Liver (tissue), 9 donors: ENCODE results near the gene SLC39A13. TPM values are rescaled to one million over a fixed set of nuclear protein-coding genes. Genes with fewer than 3 reads are reported as not detected.

Experiments
- DNase-seq: peaks from one replicate; pipeline ENCODE4 v3.0.0-alpha.2; 2017; ENCODE audit warnings: low spot score
- H3K27ac ChIP-seq, 2 donors: one replicate each; pipeline ENCODE4 v1.7.0; 2013; ENCODE audit warnings: inconsistent platforms in 2 of 2, low read length in 2 of 2, control low read depth in 1 of 2, low read depth in 1 of 2, mild to moderate bottlenecking in 1 of 2
- H3K27me3 ChIP-seq, 4 donors: one replicate each; pipeline versions ENCODE4 v1.6.1 to v1.7.0; 2013; ENCODE audit warnings: low read length in 3 of 4, inconsistent platforms in 1 of 4, mild to moderate bottlenecking in 1 of 4, moderate library complexity in 1 of 4; ENCODE audit not compliant: control insufficient read depth in 4 of 4, insufficient read depth in 4 of 4
- H3K36me3 ChIP-seq, 4 donors: one replicate each; pipeline versions ENCODE4 v1.6.1 to v1.7.0; 2013; ENCODE audit warnings: low read length in 3 of 4, mild to moderate bottlenecking in 3 of 4, low read depth in 1 of 4, moderate library complexity in 1 of 4; ENCODE audit not compliant: control insufficient read depth in 4 of 4, insufficient read depth in 3 of 4
- H3K4me1 ChIP-seq, 4 donors: one replicate each; pipeline versions ENCODE4 v1.6.1 to v1.7.0; 2013; ENCODE audit warnings: low read length in 3 of 4, mild to moderate bottlenecking in 3 of 4, moderate library complexity in 1 of 4; ENCODE audit not compliant: control insufficient read depth in 4 of 4, insufficient read depth in 4 of 4
- H3K4me3 ChIP-seq, 3 donors: one replicate each; pipeline versions ENCODE4 v1.6.1 to v1.7.0; 2013; ENCODE audit warnings: low read length in 3 of 3, control low read depth in 1 of 3, low read depth in 1 of 3, mild to moderate bottlenecking in 1 of 3
- H3K9ac ChIP-seq, 2 donors: one replicate each; pipeline ENCODE4 v1.7.0; 2013; ENCODE audit warnings: low read length in 2 of 2, mild to moderate bottlenecking in 2 of 2, moderate library complexity in 2 of 2, control low read depth in 1 of 2, low read depth in 1 of 2
- H3K9me3 ChIP-seq, 4 donors: one replicate each; pipeline versions ENCODE4 v1.6.1 to v1.7.0; 2013; ENCODE audit warnings: low read length in 3 of 4; ENCODE audit not compliant: control insufficient read depth in 4 of 4
- CTCF ChIP-seq: fragments of 150-350 bp; IDR thresholded peaks from 2 replicates; pipeline ENCODE4 v1.5.1; 2017; ENCODE audit warnings: improper control_type of control experiment, low read depth, low read length; ENCODE audit not compliant: missing input control
- EGR1 ChIP-seq, 2 donors: IDR thresholded peaks; 2 replicates each; pipeline ENCODE4 v1.6.1; 2016 to 2018; ENCODE audit warnings: antibody characterized with exemption in 2 of 2, low read depth in 2 of 2
- FOXA1 ChIP-seq: IDR thresholded peaks from 2 replicates; pipeline ENCODE4 v1.6.1; 2016; ENCODE audit warnings: antibody characterized with exemption
- FOXA2 ChIP-seq: IDR thresholded peaks from 2 replicates; pipeline ENCODE4 v1.6.1; 2016; ENCODE audit warnings: antibody characterized with exemption
- GABPA ChIP-seq, 2 donors: IDR thresholded peaks in 1 of 2; conservative IDR thresholded peaks in 1 of 2; 2 replicates each; pipeline ENCODE4 v1.6.1; 2016; ENCODE audit warnings: antibody characterized with exemption in 2 of 2, mild to moderate bottlenecking in 1 of 2, moderate library complexity in 1 of 2
- HNF4G ChIP-seq: IDR thresholded peaks from 2 replicates; pipeline ENCODE4 v1.6.1; 2016; ENCODE audit warnings: antibody characterized with exemption
- JUND ChIP-seq, 2 donors: IDR thresholded peaks; 2 replicates each; pipeline ENCODE4 v1.6.1; 2016; ENCODE audit warnings: antibody characterized with exemption in 2 of 2
- MAX ChIP-seq: IDR thresholded peaks from 2 replicates; pipeline ENCODE4 v1.6.1; 2016; ENCODE audit warnings: antibody characterized with exemption
- NR2F2 ChIP-seq: IDR thresholded peaks from 2 replicates; pipeline ENCODE4 v1.6.1; 2016; ENCODE audit warnings: antibody characterized with exemption
- TAF1 ChIP-seq: conservative IDR thresholded peaks from 2 replicates; pipeline ENCODE4 v1.6.1; 2016; ENCODE audit warnings: antibody characterized with exemption, mild to moderate bottlenecking
- YY1 ChIP-seq: IDR thresholded peaks from 2 replicates; pipeline ENCODE4 v1.6.1; 2016; ENCODE audit warnings: antibody characterized with exemption, mild to moderate bottlenecking
- WGBS: extraction: QIAGEN DNeasy Blood & Tissue Kit; methylation state at CpG from one replicate; pipeline ENCODE4 v1.1.7; 2013; 5-methylcytosine and 5-hydroxymethylcytosine counted together
- polyA plus RNA-seq, 2 donors: library from polyadenylated mRNA; stranded (reverse) in 1 of 2; unstranded in 1 of 2; fragments of 200-250 nt in 1 of 2; fragments of >200 nt in 1 of 2; fragmentation: Nextera tagmentation in 1 of 2; extraction: Ambion mirVana in 1 of 2; gene quantifications; one replicate each; pipeline versions ENCODE4 v1.2.1 to v1.2.3, GENCODE V29; 2013 to 2015
- total RNA-seq, 2 donors: library from RNA; depleted of rRNA; stranded (reverse); fragments of >200 nt; gene quantifications; one replicate each; pipeline ENCODE4 v1.2.3, GENCODE V29; 2014
- TF ChIP-seq, protein P1 (sequence below): IDR thresholded peaks from 2 replicates; pipeline ENCODE4 v1.6.1; 2016; ENCODE audit warnings: antibody characterized with exemption
- TF ChIP-seq, protein P2 (sequence below): IDR thresholded peaks from 2 replicates; pipeline ENCODE4 v1.6.1; 2016; ENCODE audit warnings: antibody characterized with exemption
- TF ChIP-seq, protein P3 (sequence below): IDR thresholded peaks from 2 replicates; pipeline ENCODE4 v1.6.1; 2016; ENCODE audit warnings: antibody characterized with exemption, mild to moderate bottlenecking
- donor health status: healthy.
- donor health status: healthy.
- donor health status: healthy.
- donor health status: healthy.
- donor health status: healthy.

Gene SLC39A13
- total and polyA plus RNA-seq, 4 donors, result 8.2 to 17.5 (median 10.7) TPM

- Histone ChIP-seq H3K9me3 (no peaks in the 10 kb centered on the region), H3K27me3 (no peaks in the 10 kb centered on the region), H3K9ac (no peak overlapping the region), H3K4me3 (no peak overlapping the region), H3K4me1 (peaks cover 2 to 29% (median 24%) of the 10 kb centered on the region in 4 donors), H3K27ac (peak overlapping the region in 1 of 2 donors; percentile 5), H3K36me3 (no peaks in the 10 kb centered on the region)
- no peak for DNase-seq
- TF ChIP-seq HNF4G (no peak), EGR1 (IDR thresholded peaks at IDR 0.05; ENCODE audit: low read depth in 2 of 2) (no peak), FOXA1 (no peak), NR2F2 (no peak), YY1 (no peak), GABPA (IDR thresholded peaks at IDR 0.05 in 1 of 2, conservative IDR thresholded peaks at IDR 0.05 in 1 of 2) (no peak), CTCF (no peak)
- TF ChIP-seq, protein P1, sequence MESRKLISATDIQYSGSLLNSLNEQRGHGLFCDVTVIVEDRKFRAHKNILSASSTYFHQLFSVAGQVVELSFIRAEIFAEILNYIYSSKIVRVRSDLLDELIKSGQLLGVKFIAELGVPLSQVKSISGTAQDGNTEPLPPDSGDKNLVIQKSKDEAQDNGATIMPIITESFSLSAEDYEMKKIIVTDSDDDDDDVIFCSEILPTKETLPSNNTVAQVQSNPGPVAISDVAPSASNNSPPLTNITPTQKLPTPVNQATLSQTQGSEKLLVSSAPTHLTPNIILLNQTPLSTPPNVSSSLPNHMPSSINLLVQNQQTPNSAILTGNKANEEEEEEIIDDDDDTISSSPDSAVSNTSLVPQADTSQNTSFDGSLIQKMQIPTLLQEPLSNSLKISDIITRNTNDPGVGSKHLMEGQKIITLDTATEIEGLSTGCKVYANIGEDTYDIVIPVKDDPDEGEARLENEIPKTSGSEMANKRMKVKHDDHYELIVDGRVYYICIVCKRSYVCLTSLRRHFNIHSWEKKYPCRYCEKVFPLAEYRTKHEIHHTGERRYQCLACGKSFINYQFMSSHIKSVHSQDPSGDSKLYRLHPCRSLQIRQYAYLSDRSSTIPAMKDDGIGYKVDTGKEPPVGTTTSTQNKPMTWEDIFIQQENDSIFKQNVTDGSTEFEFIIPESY, result no peak
- WGBS, result 95% methylated on average over 18 of the region's 18 CpGs
Measured at GRCh38 chr11:47438721-47439120, 30.3 kb downstream of the SLC39A13 start.

DNA sequence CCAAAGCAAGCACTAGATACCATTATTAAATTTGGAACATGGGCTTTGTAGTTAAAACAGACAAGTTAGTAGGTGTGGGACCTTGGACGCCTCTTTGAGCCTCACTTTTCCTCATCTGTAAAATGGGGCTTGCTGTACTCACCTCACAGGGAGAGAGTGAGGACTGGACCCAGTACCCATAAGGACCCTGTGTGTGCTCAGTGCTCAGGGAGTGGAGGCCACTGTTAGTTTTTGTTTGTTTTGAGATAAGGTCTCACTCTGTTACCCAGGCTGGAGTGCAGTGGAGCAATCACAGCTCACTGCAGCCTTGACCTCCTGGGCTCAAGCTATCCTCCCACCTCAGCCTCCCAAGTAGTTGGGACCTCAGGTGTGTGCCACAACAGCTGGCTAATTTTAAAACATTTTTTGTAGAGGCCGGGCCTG is 31.7 kb downstream of the SLC39A13 start:
- TF ChIP-seq NR2F2 (no peak), JUND (IDR thresholded peaks at IDR 0.05) (no peak), MAX (no peak), EGR1 (IDR thresholded peaks at IDR 0.05; ENCODE audit: low read depth in 2 of 2) (no peak), TAF1 (no peak)
- TF ChIP-seq, protein P2, sequence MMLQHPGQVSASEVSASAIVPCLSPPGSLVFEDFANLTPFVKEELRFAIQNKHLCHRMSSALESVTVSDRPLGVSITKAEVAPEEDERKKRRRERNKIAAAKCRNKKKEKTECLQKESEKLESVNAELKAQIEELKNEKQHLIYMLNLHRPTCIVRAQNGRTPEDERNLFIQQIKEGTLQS, result no peak
- Histone ChIP-seq H3K27ac (no peak overlapping the region), H3K27me3 (no peaks in the 10 kb centered on the region), H3K9me3 (no peaks in the 10 kb centered on the region), H3K9ac (no peak overlapping the region), H3K4me1 (peaks cover 2 to 19% (median 18%) of the 10 kb centered on the region in 4 donors), H3K4me3 (no peak overlapping the region), H3K36me3 (no peaks in the 10 kb centered on the region)
- DNase-seq, result no peak
- 81% methylated on average over 2 of the region's 2 CpGs for WGBS

DNA sequence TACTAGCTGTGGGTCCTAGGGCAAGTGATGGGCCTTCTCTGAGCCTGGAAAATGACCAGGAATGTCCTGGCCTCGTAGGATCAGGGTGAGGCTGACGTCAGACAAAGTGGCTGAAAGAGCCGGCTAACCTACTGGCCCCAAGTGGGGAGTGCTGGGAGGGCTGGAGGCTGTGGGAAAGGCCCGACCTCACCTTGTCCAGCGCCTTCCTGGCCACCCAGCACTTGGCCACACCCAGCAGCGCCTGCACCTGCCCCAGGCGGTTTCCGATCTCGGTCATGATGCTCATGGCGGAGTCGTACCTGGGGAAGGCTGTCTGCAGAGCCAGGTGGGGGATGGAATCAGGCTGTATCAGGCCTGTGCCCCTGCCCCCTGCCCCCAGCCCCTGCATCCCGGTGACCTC is 33.0 kb downstream of the SLC39A13 start:
- Histone ChIP-seq H3K27ac (no peak overlapping the region), H3K4me3 (no peak overlapping the region), H3K27me3 (no peaks in the 10 kb centered on the region), H3K9ac (no peak overlapping the region), H3K36me3 (no peaks in the 10 kb centered on the region), H3K4me1 (peaks cover 2 to 18% (median 14%) of the 10 kb centered on the region in 4 donors), H3K9me3 (no peaks in the 10 kb centered on the region)
- no peak for DNase-seq
- 92% methylated on average over 12 of the region's 12 CpGs for WGBS
- TF ChIP-seq FOXA2, result no peak
- TF ChIP-seq, protein P3, sequence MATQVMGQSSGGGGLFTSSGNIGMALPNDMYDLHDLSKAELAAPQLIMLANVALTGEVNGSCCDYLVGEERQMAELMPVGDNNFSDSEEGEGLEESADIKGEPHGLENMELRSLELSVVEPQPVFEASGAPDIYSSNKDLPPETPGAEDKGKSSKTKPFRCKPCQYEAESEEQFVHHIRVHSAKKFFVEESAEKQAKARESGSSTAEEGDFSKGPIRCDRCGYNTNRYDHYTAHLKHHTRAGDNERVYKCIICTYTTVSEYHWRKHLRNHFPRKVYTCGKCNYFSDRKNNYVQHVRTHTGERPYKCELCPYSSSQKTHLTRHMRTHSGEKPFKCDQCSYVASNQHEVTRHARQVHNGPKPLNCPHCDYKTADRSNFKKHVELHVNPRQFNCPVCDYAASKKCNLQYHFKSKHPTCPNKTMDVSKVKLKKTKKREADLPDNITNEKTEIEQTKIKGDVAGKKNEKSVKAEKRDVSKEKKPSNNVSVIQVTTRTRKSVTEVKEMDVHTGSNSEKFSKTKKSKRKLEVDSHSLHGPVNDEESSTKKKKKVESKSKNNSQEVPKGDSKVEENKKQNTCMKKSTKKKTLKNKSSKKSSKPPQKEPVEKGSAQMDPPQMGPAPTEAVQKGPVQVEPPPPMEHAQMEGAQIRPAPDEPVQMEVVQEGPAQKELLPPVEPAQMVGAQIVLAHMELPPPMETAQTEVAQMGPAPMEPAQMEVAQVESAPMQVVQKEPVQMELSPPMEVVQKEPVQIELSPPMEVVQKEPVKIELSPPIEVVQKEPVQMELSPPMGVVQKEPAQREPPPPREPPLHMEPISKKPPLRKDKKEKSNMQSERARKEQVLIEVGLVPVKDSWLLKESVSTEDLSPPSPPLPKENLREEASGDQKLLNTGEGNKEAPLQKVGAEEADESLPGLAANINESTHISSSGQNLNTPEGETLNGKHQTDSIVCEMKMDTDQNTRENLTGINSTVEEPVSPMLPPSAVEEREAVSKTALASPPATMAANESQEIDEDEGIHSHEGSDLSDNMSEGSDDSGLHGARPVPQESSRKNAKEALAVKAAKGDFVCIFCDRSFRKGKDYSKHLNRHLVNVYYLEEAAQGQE, result no peak
- TF ChIP-seq TAF1, result no peak
- no peak for TF ChIP-seq FOXA1
- no peak for TF ChIP-seq YY1
